ENCODE measurements around the gene SPSB1. TPM values are rescaled to one million over a fixed set of nuclear protein-coding genes. Genes with fewer than 3 reads are reported as not detected.

Gene SPSB1
- total and polyA plus RNA-seq, 2 experiments from 2014 or later: 2.4 to 6.8 TPM

DNA sequence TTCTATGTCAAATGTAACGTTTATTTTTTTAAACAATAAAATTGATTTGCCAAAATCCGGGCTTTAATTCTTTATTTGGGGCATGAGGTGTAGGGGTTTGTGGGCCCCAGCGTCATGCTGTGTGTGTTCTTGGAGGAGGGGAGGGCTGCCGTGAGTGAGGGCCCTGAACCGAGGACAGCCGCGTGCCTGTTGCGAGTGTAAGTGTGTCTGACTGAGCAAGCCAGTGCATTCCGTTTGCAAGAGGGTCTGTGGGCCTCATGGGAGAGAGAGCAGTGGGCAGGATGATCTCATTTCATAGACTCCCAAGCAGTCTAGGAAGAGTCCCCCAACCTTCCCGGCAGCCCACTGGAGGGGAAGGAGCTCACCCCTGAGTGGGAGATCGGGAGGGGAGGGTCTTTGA lies 21.4 kb upstream of the SPSB1 start (continued):
- TF ChIP-seq, protein P1, sequence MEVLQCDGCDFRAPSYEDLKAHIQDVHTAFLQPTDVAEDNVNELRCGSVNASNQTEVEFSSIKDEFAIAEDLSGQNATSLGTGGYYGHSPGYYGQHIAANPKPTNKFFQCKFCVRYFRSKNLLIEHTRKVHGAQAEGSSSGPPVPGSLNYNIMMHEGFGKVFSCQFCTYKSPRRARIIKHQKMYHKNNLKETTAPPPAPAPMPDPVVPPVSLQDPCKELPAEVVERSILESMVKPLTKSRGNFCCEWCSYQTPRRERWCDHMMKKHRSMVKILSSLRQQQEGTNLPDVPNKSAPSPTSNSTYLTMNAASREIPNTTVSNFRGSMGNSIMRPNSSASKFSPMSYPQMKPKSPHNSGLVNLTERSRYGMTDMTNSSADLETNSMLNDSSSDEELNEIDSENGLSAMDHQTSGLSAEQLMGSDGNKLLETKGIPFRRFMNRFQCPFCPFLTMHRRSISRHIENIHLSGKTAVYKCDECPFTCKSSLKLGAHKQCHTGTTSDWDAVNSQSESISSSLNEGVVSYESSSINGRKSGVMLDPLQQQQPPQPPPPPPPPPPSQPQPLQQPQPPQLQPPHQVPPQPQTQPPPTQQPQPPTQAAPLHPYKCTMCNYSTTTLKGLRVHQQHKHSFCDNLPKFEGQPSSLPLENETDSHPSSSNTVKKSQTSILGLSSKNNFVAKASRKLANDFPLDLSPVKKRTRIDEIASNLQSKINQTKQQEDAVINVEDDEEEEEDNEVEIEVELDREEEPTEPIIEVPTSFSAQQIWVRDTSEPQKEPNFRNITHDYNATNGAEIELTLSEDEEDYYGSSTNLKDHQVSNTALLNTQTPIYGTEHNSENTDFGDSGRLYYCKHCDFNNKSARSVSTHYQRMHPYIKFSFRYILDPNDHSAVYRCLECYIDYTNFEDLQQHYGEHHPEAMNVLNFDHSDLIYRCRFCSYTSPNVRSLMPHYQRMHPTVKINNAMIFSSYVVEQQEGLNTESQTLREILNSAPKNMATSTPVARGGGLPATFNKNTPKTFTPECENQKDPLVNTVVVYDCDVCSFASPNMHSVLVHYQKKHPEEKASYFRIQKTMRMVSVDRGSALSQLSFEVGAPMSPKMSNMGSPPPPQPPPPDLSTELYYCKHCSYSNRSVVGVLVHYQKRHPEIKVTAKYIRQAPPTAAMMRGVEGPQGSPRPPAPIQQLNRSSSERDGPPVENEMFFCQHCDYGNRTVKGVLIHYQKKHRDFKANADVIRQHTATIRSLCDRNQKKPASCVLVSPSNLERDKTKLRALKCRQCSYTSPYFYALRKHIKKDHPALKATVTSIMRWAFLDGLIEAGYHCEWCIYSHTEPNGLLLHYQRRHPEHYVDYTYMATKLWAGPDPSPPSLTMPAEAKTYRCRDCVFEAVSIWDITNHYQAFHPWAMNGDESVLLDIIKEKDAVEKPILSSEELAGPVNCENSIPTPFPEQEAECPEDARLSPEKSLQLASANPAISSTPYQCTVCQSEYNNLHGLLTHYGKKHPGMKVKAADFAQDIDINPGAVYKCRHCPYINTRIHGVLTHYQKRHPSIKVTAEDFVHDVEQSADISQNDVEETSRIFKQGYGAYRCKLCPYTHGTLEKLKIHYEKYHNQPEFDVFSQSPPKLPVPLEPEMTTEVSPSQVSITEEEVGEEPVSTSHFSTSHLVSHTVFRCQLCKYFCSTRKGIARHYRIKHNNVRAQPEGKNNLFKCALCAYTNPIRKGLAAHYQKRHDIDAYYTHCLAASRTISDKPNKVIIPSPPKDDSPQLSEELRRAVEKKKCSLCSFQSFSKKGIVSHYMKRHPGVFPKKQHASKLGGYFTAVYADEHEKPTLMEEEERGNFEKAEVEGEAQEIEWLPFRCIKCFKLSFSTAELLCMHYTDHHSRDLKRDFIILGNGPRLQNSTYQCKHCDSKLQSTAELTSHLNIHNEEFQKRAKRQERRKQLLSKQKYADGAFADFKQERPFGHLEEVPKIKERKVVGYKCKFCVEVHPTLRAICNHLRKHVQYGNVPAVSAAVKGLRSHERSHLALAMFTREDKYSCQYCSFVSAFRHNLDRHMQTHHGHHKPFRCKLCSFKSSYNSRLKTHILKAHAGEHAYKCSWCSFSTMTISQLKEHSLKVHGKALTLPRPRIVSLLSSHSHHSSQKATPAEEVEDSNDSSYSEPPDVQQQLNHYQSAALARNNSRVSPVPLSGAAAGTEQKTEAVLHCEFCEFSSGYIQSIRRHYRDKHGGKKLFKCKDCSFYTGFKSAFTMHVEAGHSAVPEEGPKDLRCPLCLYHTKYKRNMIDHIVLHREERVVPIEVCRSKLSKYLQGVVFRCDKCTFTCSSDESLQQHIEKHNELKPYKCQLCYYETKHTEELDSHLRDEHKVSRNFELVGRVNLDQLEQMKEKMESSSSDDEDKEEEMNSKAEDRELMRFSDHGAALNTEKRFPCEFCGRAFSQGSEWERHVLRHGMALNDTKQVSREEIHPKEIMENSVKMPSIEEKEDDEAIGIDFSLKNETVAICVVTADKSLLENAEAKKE (CRISPR knock-in tag; IDR thresholded peaks at IDR 0.05): no peak
- TF ChIP-seq, protein P2, sequence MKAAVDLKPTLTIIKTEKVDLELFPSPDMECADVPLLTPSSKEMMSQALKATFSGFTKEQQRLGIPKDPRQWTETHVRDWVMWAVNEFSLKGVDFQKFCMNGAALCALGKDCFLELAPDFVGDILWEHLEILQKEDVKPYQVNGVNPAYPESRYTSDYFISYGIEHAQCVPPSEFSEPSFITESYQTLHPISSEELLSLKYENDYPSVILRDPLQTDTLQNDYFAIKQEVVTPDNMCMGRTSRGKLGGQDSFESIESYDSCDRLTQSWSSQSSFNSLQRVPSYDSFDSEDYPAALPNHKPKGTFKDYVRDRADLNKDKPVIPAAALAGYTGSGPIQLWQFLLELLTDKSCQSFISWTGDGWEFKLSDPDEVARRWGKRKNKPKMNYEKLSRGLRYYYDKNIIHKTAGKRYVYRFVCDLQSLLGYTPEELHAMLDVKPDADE (IDR thresholded peaks at IDR 0.05): no peak

DNA sequence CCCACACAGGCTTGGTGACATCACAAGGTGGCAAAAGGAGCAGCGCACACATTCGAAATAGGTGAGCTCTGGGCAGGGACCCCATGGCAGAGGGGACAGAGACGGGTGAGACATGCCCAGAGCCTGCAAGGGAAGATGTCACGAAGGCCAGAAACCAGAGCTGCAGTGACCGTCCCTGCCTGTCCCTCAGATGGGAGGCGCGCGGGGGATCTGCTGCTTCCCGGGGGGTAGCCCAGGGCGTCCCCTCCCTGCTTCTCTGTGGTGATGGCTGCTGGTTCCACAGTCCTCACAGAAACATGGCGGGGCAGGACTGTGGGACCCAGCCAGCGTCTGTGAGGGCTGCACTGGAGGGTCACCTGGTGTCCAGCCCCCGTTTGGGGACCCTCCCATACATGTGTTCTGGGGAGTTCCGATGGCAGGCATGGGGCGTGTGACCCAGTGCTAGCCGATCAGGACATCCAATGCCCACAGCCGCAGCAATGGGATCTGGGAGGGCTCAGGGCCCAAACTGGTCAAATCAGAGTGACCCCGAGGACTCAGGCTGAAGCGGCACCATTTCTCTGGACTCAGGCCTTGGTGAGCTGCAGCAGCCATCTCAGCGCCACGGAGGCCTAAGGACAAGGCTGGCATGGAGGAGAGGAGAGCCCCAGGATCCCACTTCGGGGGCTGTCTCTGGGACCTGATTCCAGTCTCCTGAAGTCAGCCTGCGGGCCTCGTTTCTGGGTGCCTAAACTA lies 20.7 kb upstream of the SPSB1 start:
- no peak overlapping the region for H3K27ac ChIP-seq (ENCODE audit: low read depth)
- H3K4me2 ChIP-seq: no peak overlapping the region
- no peak overlapping the region for H3K4me3 Mint-ChIP-seq
- H2AFZ ChIP-seq: no peak overlapping the region
- no peaks in the 10 kb centered on the region for H3K9me3 Mint-ChIP-seq
- peaks cover 12% of the 10 kb centered on the region for H3K27me3 Mint-ChIP-seq (ENCODE audit: insufficient read depth, low read depth, poor library complexity)
- no peak overlapping the region for H3K4me3 ChIP-seq
- no peaks in the 10 kb centered on the region for H3F3A ChIP-seq (replicated peaks; ENCODE audit: low read depth)
- H3K9me2 ChIP-seq (ENCODE audit: insufficient read depth): no peaks in the 10 kb centered on the region
- ATAC-seq (no peak), DNase-seq (ENCODE audit: low spot score) (no peak)
- H3K27ac Mint-ChIP-seq: no peak overlapping the region; the same call in 1 of the 2 replicates
- no peaks in the 10 kb centered on the region for H3K36me3 Mint-ChIP-seq (ENCODE audit: low read depth)
- no peaks in the 10 kb centered on the region for H4K20me1 ChIP-seq (replicated peaks; ENCODE audit: insufficient read depth)
- no peaks in the 10 kb centered on the region for H3K27me3 ChIP-seq (ENCODE audit: insufficient read depth)
- no peak for TF ChIP-seq POLR2AphosphoS5 (IDR thresholded peaks at IDR 0.05; ENCODE audit: low read depth)
- TF ChIP-seq NANOG (IDR thresholded peaks at IDR 0.05; ENCODE audit: borderline replicate concordance): no peak
- TF ChIP-seq, protein P3, sequence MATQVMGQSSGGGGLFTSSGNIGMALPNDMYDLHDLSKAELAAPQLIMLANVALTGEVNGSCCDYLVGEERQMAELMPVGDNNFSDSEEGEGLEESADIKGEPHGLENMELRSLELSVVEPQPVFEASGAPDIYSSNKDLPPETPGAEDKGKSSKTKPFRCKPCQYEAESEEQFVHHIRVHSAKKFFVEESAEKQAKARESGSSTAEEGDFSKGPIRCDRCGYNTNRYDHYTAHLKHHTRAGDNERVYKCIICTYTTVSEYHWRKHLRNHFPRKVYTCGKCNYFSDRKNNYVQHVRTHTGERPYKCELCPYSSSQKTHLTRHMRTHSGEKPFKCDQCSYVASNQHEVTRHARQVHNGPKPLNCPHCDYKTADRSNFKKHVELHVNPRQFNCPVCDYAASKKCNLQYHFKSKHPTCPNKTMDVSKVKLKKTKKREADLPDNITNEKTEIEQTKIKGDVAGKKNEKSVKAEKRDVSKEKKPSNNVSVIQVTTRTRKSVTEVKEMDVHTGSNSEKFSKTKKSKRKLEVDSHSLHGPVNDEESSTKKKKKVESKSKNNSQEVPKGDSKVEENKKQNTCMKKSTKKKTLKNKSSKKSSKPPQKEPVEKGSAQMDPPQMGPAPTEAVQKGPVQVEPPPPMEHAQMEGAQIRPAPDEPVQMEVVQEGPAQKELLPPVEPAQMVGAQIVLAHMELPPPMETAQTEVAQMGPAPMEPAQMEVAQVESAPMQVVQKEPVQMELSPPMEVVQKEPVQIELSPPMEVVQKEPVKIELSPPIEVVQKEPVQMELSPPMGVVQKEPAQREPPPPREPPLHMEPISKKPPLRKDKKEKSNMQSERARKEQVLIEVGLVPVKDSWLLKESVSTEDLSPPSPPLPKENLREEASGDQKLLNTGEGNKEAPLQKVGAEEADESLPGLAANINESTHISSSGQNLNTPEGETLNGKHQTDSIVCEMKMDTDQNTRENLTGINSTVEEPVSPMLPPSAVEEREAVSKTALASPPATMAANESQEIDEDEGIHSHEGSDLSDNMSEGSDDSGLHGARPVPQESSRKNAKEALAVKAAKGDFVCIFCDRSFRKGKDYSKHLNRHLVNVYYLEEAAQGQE (IDR thresholded peaks at IDR 0.05; ENCODE audit: unreplicated experiment): no peak
- no peak for TF ChIP-seq EZH2 (IDR thresholded peaks at IDR 0.05; ENCODE audit: low read depth, unreplicated experiment)
- H3K79me2 ChIP-seq (replicated peaks; ENCODE audit: insufficient read depth): no peaks in the 10 kb centered on the region
- H3K36me3 ChIP-seq (ENCODE audit: insufficient read depth): no peaks in the 10 kb centered on the region
- H3K4me1 Mint-ChIP-seq: peaks cover 28% of the 10 kb centered on the region
- peaks cover 4% of the 10 kb centered on the region for H3K4me1 ChIP-seq (ENCODE audit: insufficient read depth)

Measured in GM23338 (cell line).